ENCODE measurements around the gene APP. TPM values are rescaled to one million over a fixed set of nuclear protein-coding genes. Genes with fewer than 3 reads are reported as not detected.
A peak's percentile ranks its signal among the peaks of the same experiment; 100 is the strongest.

APP gene
- total RNA-seq (ENCODE audit: insufficient read depth, low replicate concordance), result 674 TPM

DNA sequence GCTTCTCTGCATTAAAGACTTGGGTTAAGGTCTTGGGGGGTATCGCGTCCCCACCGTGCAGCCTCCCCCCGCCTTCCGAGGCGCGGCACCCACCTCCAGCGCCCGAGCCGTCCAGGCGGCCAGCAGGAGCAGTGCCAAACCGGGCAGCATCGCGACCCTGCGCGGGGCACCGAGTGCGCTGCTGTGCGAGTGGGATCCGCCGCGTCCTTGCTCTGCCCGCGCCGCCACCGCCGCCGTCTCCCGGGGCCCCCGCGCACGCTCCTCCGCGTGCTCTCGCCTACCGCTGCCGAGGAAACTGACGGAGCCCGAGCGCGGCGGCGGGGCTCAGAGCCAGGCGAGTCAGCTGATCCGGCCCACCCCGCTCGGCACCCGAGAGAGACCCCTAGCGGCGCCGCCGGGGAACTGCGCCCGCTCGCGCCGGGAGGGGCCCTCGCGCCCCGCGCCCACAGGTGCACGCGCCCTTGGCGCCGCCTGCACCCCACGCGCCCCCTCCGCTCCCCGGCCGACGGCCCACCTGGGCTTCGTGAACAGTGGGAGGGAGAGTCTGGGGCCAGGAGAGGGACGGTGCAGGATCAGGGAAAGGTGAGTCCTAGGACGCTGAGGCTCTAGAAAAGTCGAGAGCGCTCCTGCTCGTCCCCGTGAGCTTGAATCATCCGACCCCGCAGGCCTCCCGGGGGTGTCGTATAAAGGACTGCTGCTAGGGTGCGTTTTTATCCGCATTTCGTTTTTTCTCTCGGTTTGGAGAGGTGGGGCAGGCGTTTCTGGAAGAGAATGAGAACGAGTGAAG is at the start of gene APP:
Gene APP (minus strand): TSS at position 300 of the 787 bp plus-strand sequence. CDS start 150 bp downstream, at position 150.
- peak; percentile 86 for DNase-seq (ENCODE audit: low spot score)

DNA sequence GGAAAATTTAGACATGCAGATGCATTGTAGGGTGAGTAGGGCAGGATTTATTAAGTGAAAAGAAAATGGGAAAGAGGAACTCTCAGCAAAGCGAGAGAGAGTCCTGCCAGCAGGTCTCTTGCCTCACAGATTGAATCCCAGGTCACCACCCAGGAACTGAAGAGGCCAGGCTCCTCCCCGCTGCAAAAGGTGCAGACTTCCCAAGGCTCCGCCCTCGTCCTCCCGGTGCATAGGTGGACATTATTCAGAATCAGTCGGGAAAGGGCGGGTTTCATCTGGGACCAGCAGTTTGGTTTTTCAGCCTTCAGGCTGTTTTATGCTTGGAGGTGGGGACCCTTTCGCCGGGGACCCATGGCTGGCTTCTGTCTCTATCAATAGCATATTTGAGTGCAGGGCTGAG is 41.6 kb upstream of the APP start:
- DNase-seq (ENCODE audit: low spot score), result no peak

DNA sequence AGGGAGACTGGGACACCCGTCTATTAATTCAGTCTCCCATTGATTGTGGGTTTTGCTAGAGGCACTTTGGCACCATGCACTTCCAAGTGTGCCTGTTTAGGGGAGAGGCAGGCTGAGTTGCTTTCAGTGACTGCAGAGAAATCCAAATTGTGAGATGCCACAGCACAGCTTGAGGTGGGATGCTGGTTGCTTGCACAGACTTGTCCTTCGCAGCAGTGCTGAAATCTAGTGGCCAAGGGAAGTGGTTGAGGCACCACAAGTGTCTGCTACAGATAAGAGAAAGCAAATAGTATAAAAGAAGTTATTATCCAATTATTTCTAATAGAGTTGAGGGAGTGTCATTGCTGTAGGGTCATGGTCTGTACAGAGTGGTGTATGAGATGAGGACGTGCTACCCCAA is 40.0 kb upstream of the APP start:
- DNase-seq (ENCODE audit: low spot score), result peak; percentile 6

DNA sequence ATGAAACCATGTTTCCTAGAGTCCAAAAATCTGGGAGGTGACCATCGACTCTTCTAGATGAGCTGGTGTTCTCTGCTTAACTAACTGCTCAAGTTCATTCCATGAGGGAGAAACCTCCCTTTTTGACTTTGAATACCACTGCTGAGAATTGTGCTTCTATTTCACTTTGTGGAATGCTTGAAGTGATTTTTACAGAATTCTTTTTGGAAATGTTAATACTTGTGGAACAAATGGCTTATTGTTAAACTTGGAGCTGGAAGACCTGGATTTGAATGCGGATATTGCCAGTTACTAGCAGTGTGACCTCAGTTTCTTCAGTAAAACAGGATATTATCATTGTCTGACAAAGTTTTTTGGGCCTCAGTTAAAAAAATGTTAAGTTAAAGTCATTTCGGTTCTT is 36.5 kb upstream of the APP start:
- DNase-seq (ENCODE audit: low spot score), result no peak

DNA sequence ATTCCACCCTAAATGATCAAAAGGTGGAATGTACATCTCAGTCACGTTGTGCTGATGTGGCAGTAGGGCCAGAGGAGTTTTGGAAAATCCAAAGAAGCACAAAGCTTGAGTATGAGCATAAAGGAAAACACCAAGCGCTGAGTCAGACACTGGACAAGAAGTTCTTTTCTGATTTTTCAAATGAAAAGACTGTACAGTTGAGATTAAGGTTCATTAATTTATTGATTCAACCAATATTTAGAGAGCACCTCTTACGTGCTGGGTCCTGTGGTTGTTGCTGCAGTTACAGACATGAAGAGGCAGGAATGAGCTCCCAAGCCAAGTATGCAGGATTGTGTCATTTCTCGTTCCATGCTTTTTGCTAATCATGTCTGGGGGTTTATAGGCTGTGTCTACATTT is 28.9 kb upstream of the APP start:
- peak; percentile 65 for DNase-seq (ENCODE audit: low spot score)

DNA sequence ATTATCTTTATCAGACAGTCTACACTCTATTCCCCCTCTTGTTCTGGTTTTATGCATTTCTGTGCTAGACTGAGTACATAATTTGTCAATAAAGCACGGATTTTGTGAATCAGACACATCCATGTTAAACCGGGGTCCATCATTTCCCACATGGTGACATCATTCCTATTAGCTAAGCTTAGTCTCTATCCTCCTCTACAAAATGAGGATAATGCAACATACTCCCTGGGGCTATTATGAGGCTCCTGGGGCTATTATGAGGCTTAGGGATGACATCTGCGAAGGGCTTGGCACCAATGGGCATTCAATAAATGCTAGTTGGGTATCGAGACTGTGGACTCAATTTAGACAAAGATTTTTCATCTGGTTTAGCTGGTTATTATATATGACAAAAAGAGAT is 25.1 kb upstream of the APP start:
- DNase-seq (ENCODE audit: low spot score), result no peak

DNA sequence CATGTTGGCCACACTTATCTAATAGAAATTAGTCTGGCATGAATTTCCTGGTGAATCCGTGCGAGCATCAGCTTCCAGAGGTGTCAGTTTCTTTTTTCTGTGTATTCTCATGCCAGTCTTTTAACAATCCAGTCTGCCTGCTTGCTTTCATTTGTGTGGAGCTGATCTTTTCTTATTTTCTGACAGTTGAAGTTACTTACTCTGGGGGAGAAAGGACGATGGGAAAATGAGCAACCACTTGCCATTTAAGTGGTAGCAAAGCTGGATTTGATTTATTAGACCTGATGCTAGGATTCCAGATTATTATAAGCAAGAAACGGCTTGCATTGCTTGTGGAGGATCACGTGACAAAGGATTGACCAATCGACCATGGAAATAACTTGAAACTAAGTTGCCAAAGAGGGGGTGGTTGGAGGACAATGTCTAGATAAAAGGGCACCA is 24.3 kb upstream of the APP start:
- peak; percentile 36 for DNase-seq (ENCODE audit: low spot score)

DNA sequence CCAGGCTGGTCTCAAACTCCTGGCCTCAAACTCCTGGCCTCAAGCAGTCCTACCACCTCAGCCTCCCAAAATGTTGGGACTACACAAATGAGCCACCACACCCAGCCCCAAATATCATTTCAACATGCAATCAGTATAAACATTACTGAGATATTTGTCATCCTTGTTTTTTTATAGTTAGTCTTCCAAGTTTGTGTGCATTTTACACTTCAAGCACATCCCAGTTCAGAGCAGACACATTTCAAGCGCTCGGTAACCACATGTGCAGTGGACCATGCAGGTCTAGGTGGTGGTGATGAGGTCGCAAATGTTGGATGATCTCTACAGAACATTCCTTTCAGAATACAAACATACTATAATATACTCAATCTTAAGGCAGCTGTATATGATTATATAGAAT is 23.8 kb upstream of the APP start:
- DNase-seq (ENCODE audit: low spot score), result peak; percentile 13

DNA sequence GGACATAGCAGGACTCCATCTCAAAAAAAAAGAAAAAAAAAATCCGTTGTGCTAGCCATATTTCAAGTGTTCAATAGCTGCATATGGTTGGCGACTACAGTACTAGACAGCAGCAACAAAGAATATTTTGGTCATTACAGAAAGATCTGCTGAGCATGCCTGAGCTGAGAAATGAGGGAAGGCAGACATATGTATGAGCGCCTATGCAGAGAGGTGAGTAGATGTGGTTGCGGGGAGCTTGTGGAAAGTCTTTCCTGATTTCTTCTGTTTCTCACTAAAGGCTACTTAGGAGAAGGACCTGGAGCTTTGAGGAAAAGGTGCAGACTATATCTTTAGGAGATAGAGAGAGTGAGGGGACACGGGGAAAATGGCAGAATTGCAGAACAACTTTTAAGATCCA is 21.0 kb upstream of the APP start:
- DNase-seq (ENCODE audit: low spot score), result no peak

DNA sequence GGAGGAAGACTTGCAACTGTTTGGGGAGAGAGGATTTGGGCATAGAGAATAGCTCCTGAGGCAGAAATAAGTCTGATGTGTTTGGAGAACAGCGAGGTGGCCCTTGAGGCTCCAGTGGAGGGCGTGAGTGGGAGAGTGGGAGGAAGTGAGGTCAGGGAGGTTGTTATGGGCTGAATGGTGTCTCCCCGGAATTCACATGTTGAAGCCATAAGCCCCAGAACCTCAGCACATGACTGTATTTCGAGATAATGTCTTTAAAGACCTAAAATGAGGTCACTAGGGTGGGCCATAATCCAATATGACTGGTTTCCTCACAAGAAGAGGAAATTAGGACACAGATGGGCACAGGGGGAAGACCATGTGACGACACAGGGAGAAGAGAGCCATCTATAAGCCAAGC is 17.9 kb upstream of the APP start:
- DNase-seq (ENCODE audit: low spot score), result no peak

DNA sequence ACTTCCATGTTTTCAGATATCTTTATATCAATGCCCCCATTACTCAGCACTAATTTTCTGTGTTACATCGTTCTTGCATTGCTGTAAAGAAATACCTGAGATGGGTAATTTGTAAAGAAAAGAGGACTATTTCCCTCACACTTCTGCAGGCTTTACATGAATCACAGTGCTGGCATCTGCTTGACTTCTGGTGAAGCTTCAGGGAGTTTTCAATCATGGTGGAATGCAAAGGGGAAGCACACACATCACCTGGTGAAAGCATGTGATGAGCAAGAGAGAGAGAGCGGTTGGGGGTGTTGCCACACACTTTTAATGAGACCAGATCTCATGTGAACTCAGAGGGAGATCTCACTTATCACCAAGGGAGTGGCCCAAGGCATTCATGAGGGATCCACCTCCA is 14.9 kb upstream of the APP start:
- no peak for DNase-seq (ENCODE audit: low spot score)

DNA sequence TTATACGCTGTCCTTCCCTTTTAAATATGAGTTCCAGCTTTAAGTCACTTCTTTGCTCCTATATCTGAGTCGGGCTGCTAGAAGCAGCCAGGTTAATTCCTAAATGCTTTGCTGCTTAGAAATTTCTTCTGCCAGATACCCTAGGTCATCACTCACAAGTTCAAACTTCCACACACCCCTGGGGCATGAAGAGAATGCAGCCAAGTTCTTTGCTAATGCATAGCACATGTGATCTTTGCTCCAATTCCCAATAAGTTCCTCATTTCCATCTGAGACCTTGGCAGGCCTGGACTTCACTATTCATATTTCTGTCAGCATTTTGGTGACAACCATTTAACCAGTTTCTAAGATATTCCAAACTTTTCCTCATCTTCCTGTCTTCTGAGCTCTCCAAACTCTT is 14.5 kb upstream of the APP start:
- no peak for DNase-seq (ENCODE audit: low spot score)

DNA sequence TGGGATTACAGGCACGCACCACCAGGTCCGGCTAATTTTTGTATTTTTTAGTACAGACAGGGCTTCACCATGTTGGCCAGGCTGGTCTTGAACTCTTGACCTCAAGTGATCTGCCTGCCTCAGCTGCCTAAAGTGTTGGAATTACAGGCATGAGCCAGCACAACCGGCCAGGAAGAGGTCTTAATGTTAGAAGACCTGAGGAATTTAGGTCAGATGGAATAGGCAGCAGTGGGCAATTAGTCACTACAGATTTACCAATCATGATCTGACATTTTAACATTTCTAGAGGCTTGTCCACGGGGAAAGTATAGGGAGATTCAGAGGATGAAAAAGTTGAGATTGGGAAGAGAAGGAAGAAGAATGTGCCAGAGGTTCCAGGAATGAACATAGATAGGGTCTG is 8.9 kb upstream of the APP start:
- no peak for DNase-seq (ENCODE audit: low spot score)

DNA sequence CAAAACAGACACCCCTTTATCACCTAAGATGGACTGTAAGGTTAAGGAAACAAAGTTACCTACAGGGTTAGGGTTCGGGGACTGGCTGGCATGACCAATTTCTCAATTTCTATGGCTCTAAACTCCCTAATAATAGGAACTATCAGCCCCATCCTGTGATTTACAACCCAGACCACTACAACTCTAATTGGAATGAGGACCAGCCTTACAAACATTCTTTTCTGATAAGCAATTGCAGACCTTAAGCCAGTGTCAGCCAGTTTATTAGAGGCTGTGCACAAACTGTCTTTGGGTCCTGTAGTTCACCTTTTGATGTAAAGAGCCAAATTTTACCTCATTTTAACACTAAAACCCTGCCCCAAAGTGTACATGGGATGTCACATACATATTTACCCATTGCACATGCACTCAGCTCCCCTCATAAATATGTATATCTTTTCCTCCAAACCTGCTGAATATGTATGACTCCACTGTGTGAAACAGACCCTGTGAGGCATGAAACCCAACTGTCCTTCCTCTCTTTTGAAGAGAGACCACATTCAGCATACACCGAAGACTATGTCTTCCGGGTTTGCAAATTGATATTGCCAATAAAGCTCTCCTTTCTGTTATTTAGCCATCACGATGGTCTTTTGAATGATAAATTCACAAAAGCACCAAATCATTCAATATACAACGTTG is 7.3 kb upstream of the APP start:
- DNase-seq (ENCODE audit: low spot score), result peak; percentile 20

DNA sequence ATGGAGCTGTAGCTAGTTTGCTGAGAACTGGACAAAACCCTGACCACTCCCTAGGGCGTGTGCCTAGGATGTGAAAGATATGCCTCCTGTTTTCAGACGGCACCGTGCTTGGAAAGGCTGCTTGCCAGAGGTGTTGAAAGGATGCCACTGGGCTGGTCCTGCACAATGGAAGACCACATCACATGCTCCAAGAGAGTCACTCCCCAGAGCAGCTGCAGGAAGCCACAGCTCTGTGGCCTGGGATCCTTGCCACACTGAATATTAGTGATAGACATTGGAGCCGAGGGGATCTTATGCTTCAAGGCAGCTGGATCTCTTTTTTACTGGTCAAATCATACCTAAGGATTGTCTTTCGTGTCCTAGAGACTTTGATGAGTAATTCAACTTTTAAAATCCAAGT is 6.6 kb upstream of the APP start:
- DNase-seq (ENCODE audit: low spot score), result no peak

DNA sequence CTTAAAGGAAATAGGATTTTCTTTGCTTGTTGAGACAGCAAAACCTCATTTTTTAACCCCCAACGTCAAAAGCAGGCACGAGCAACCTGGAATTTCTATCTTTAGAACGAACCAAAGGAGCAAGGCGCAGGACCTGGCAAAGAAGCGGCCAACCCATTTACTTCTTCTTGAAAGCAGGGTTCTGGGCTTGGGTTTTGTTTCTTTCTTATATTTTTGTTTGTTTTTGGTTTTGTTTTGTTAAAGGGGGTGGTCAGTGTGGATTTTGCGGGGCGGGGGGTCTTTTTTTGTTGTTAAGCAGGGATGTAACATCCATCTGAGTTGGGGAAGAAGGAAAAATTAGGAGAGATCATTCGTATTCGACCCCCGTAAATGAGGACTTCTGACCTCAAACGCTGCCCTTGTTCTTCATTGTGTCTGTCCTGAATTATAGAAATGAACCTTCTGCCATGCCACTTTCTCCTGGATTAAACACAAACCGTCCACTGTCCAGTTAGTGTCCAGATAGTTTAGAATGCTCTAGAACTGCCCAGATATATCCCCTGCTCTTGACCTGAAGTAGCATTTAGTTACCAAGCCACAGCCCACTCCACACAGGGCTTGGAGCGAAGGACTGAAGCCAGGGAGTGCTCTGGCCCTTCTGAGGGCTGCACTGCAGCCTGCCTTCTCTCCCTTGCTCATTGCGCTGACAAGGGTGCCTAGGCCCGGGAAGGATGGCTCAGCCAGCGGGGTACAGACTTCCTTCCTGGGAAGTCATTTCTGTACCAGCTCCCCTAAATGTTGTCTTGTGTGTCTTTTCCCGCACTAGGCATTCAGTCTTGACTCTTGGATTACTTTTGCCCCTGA is 909 bp upstream of the APP start:
- no peak for DNase-seq (ENCODE audit: low spot score)

DNA sequence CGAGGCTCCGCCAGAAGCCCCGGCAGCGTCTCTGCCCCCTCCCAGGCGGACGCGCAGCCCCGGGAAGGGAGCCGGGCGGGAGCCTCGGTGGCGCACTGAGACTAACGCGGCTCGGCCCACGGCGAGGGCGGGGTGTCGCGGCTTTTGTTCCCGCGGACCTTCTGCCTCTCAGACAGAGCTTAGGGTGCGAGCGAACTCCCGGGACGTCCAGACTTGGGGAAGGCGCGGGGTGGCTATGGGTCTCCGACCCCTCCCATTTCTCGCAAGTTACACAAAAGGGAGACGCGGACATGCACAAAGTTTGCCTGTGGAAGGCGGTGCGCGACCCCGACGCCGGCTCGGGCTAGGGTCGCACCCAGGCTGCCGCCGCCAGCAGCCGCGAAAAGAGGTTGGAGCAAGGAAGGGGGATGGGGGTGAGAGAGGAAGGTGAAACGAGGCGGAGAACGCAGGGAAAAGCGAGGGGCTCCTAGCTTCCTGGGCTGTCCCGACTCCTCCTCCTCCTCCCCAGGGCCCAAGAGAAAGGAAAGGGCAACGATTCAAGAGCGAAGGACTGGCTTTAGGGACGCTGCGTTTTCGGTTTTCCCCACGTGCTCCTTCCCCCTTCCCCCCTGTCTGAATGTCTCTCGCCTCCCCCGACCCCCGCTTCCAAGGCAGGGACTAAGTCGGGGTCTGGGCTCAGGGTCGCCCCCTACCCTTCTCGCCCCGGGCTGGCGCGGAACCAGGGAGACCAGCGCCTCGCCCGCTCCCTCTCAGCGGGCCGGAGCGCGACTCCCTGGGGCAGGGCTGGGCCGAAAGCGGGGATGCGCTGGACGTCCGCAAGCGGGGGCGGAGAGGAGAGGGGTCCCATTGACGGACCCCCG is 729 bp downstream of the APP start:
- peak; percentile 80 for DNase-seq (ENCODE audit: low spot score)

DNA sequence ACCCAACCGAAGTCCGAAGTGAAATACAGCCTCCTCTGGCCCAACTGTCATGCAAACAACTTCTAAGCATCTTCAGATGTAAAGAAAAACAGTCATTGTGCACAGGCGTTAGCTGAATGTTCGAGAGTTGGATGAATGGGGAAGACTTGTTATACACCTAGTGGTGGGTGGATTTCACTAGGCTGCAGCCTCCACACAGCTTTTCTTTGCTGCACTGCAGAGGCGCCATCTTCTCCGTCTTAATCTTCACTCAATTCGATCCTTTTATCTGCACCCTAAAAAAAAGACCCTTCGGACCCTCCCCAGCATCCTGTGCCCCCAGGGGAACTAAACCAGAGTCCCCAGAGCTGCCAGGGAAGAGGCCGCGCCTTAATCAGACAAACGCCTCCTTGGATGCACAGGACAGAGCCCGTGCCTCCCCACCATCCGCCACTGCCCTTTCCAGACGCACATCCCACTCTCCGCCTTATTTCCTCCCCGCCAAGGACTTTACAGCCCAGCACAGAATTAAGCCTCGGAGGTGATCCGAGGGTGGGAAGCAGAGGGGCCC is 1.4 kb downstream of the APP start:
- peak; percentile 79 for DNase-seq (ENCODE audit: low spot score)

DNA sequence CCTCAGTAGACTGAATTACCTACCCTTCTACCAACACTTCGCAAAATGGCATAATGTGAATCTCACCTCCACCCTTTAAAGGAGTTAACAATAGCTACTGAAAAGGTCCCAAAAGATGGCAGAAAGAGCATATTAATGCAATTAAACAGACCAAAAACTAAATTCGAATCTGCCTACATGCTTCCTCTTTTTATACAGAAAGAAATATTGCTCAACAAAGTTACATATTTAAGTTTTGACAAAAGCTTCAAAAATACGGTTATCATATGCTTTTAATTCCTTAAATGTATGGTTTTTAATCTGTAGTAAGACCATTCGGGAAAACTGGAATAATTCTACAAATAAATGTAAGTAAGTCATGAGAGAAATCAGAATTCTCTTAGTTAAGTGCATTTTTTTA is 2.2 kb downstream of the APP start:
- DNase-seq (ENCODE audit: low spot score), result no peak

DNA sequence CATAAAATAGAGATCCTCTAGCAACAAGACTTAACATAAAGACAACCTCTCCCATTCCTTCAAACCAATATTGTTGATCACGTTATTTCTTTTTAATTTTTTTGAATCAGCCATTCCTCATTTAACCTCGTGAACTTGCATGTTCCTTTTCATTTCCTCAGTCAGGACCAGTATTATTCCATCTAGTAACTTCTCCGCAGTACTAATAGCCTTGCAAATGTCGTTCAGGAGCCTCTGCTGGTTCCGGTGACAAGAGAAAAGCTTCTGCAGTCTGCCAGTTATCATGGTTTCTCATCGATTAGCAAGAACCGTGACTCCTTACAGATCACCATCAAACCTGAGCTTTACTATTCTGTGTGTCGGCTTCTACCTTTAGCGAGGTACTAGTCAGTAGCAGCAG is 3.0 kb downstream of the APP start:
- no peak for DNase-seq (ENCODE audit: low spot score)

DNA sequence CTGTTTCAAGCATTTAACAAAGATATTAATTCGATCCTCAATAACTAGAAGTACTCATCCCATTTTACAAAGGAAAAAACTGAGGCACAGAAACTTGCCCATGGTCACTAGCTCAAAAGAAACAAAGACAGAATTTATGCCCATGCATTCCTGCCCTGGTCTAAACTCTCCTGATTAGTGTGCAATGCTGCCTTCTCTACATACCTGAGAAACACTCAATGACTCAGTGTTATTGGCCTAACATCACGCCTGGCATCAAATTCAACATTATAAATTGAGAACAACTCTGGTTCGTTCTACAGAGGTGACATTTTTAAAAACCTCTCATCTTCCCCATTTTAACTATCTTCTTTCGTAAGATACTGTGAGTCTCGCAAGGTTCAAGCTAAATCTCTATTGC is 5.2 kb downstream of the APP start:
- DNase-seq (ENCODE audit: low spot score), result no peak
